ENCODE measurements around the gene LHFPL2. TPM values are rescaled to one million over a fixed set of nuclear protein-coding genes. Genes with fewer than 3 reads are reported as not detected.

The LHFPL2 gene
- total RNA-seq, 4 donors from 2014 or later = 14.7 to 127 (median 28.0) TPM

DNA sequence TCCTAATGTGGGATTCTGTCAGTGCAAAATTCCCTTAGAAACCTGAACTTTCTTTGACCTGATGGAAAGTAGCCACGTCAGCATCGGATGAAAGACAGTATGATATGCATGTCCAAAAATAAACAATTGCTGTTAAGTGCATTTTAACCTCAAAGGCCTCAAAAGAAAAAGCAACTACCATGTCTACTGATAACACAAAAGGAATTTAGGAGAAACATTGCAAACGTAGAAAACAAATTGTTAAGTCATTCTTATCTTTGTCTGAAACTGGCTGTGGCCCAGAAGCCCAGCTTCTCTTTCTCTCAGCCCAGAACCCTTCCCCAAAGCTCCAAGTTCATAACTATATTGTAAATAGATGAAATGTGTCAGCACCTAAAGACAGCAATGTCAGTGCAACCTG is 11.1 kb upstream of the LHFPL2 start:
- Histone ChIP-seq H3K9me3 (no peaks in the 10 kb centered on the region), H3K36me3 (no peaks in the 10 kb centered on the region), H3K27me3 (no peaks in the 10 kb centered on the region), H3K4me3 (no peak overlapping the region), H3K4me1 (no peaks in the 10 kb centered on the region), H3K27ac (no peak overlapping the region)
- DNase-seq = no peak
- intact Hi-C loops (cut with DNase I; ENCODE audit: low total_unique reads) = no loop called here
- TF ChIP-seq CTCF (IDR thresholded peaks at IDR 0.05) (no peak), POLR2A (IDR thresholded peaks at IDR 0.05) (no peak)

DNA sequence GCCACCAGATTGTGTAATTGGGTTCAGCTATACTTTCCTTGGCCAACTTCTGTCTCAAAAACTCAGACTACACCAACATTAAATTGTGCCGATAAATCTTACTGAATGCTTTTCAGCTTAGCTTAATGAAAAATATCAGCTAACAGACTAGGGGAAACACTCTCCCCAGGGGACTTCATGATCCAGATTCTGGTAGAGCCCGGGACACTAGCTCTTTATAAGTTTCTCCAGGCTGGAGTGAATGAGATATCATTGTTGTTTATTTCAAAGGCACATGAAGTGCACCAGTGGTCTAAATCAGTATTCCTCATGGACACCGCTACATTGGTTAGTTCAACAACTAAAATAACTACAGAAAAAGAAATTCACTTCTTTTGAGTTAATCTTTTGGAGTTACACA is 10.5 kb upstream of the LHFPL2 start:
- DNase-seq = no peak
- Histone ChIP-seq H3K27ac (peak overlapping the region in 1 of 2 donors; percentile 41), H3K4me1 (no peaks in the 10 kb centered on the region), H3K27me3 (no peaks in the 10 kb centered on the region), H3K36me3 (no peaks in the 10 kb centered on the region), H3K4me3 (no peak overlapping the region), H3K9me3 (no peaks in the 10 kb centered on the region)
- TF ChIP-seq CTCF (IDR thresholded peaks at IDR 0.05) (no peak), POLR2A (IDR thresholded peaks at IDR 0.05) (no peak)
- intact Hi-C loops (cut with DNase I; ENCODE audit: low total_unique reads) = no loop called here

DNA sequence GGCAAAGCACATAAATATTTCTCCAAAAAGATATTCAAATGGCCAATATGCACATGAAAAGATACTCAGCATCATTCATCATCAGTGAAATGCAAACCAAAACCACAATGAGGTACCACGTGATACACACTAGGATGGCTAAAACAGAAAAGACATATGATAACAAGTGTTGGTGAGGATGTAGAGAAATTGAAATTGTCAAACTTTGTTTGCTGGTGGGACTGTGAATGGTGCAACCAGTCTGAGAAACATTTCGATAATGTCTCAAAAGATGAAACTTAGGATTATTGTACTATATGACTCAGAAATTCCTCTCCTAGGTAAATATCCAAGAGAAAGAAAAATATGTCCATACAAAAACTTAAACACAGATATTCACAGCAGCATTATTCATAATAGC is 8.6 kb upstream of the LHFPL2 start:
- Histone ChIP-seq H3K9me3 (no peaks in the 10 kb centered on the region), H3K27me3 (no peaks in the 10 kb centered on the region), H3K27ac (no peak overlapping the region), H3K4me3 (no peak overlapping the region), H3K36me3 (no peaks in the 10 kb centered on the region), H3K4me1 (no peaks in the 10 kb centered on the region)
- no peak for TF ChIP-seq POLR2A (IDR thresholded peaks at IDR 0.05)
- no peak for TF ChIP-seq CTCF (IDR thresholded peaks at IDR 0.05)
- intact Hi-C loops (cut with DNase I; ENCODE audit: low total_unique reads) = no loop called here
- DNase-seq = no peak

GRCh38 chr5:78655746-78656290 is 7.2 kb upstream of the LHFPL2 start:
- intact Hi-C loops (cut with DNase I; ENCODE audit: low total_unique reads) = no loop called here
- Histone ChIP-seq H3K4me1 (no peaks in the 10 kb centered on the region), H3K36me3 (no peaks in the 10 kb centered on the region), H3K27me3 (no peaks in the 10 kb centered on the region), H3K27ac (no peak overlapping the region), H3K9me3 (no peaks in the 10 kb centered on the region), H3K4me3 (no peak overlapping the region)
- no peak for TF ChIP-seq POLR2A (IDR thresholded peaks at IDR 0.05)
- no peak for DNase-seq

DNA sequence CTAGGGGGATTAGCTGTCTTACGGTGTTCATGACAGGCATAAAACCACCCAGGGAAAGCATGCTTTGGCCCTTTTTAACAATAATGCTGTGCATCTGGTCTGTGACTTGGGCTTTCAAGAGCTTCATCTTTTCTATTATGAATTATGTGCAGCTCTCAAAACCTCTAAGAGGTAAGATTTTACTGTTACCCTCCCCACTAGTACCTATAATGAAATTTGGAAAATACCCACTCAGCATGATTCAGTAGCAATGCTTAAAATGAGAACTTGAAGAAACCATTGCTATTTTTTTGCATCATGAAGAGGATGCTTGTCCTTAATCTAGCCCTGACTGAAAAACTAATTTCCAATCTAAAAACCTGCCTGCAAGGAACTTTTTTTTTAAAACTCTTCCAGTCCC is 5.8 kb upstream of the LHFPL2 start:
- no peak for TF ChIP-seq CTCF (IDR thresholded peaks at IDR 0.05)
- no peak for TF ChIP-seq POLR2A (IDR thresholded peaks at IDR 0.05)
- Histone ChIP-seq H3K9me3 (no peaks in the 10 kb centered on the region), H3K4me3 (no peak overlapping the region), H3K36me3 (no peaks in the 10 kb centered on the region), H3K27ac (no peak overlapping the region), H3K4me1 (no peaks in the 10 kb centered on the region), H3K27me3 (no peaks in the 10 kb centered on the region)
- DNase-seq = no peak
- intact Hi-C loops (cut with DNase I; ENCODE audit: low total_unique reads) = no loop called here

All from uterus (tissue), 4 donors.